GM18870 (cell line): ENCODE results near the gene VAV2.

Source experiments
- ATAC-seq: cut with Tn5 transposase; IDR thresholded peaks from one replicate; pipeline ENCODE4 v1.9.1; 2021; ENCODE audit warnings: moderate library complexity; ENCODE audit not compliant: unreplicated experiment

The VAV2 gene

GRCh38 chr9:133791069-133791468 is 201.1 kb downstream of the VAV2 start:
- ATAC-seq: no peak

- ATAC-seq: no peak
Measured at GRCh38 chr9:133789778-133790177, 202.3 kb downstream of the VAV2 start.

GRCh38 chr9:133788819-133789717 is 203.1 kb downstream of the VAV2 start:
- ATAC-seq: no peak

- ATAC-seq: no peak
Measured at GRCh38 chr9:133788045-133788818, 203.9 kb downstream of the VAV2 start.

GRCh38 chr9:133787754-133788025 is 204.4 kb downstream of the VAV2 start:
- ATAC-seq: no peak

- no peak for ATAC-seq
Measured at GRCh38 chr9:133786907-133787753, 205.0 kb downstream of the VAV2 start.

GRCh38 chr9:133786371-133786753 is 205.8 kb downstream of the VAV2 start:
- no peak for ATAC-seq

- no peak for ATAC-seq
Measured at GRCh38 chr9:133785753-133786370, 206.3 kb downstream of the VAV2 start.

GRCh38 chr9:133784731-133785561 is 207.2 kb downstream of the VAV2 start:
- no peak for ATAC-seq

- ATAC-seq: no peak
Measured at GRCh38 chr9:133783331-133783731, 208.8 kb downstream of the VAV2 start.

- no peak for ATAC-seq
Measured at GRCh38 chr9:133782157-133783130, 209.7 kb downstream of the VAV2 start.

- no peak for ATAC-seq
Measured at GRCh38 chr9:133781828-133782135, 210.3 kb downstream of the VAV2 start.

GRCh38 chr9:133780962-133781827 is 210.9 kb downstream of the VAV2 start:
- no peak for ATAC-seq

- no peak for ATAC-seq
Measured at GRCh38 chr9:133780404-133780945, 211.6 kb downstream of the VAV2 start.

GRCh38 chr9:133779516-133780403 is 212.4 kb downstream of the VAV2 start:
- no peak for ATAC-seq

GRCh38 chr9:133779081-133779480 is 213.0 kb downstream of the VAV2 start:
- no peak for ATAC-seq
